GM19099 (cell line): Measurements from ENCODE around the gene ZNF587B.
A peak's percentile ranks its signal among the peaks of the same experiment; 100 is the strongest.

Experiments used
- POLR2A ChIP-seq: IDR thresholded peaks from 3 replicates; pipeline ENCODE4 v1.6.1; 2011; ENCODE audit warnings: low read depth; ENCODE audit not compliant: insufficient read length; ENCODE audit errors: extremely low read depth

The ZNF587B gene

GRCh38 chr19:57887195-57887941 is 57.3 kb downstream of the ZNF587B start:
- no peak for TF ChIP-seq POLR2A

GRCh38 chr19:57888107-57888559 is 58.0 kb downstream of the ZNF587B start:
- no peak for TF ChIP-seq POLR2A

GRCh38 chr19:57888560-57889231 is 58.6 kb downstream of the ZNF587B start, which contains the start of gene ZNF814:
Gene ZNF814, minus strand, starts transcription at chr19:57889037. Its CDS starts 235 bp downstream, at chr19:57888802.
- peak; percentile 69 for TF ChIP-seq POLR2A
